NCI-H1048 (cell line): ENCODE results near the gene BACE2.
A peak's percentile ranks its signal among the peaks of the same experiment; 100 is the strongest.

ENCODE experiments used
- DNase-seq: peaks from one replicate; lab custom pipeline; 2025; lab: John Stamatoyannopoulos, UW

Gene BACE2

GRCh38 chr21:41167348-41168342 lies at the start of gene BACE2:
Gene BACE2 (plus strand): TSS chr21:41168160. CDS start chr21:41168264, 104 bp downstream.
- DNase-seq = peak; percentile 41

- DNase-seq = no peak
These were observed 48.1 kb upstream of the BACE2 start for GRCh38 chr21:41119901-41120300.

GRCh38 chr21:41120997-41121396 lies 47.0 kb upstream of the BACE2 start:
- DNase-seq = no peak

GRCh38 chr21:41121785-41122415 lies 46.1 kb upstream of the BACE2 start:
- DNase-seq = no peak

GRCh38 chr21:41124641-41125201 lies 43.2 kb upstream of the BACE2 start:
- DNase-seq = no peak

GRCh38 chr21:41128981-41129380 lies 39.0 kb upstream of the BACE2 start:
- DNase-seq = no peak

- no peak for DNase-seq
These were observed 37.1 kb upstream of the BACE2 start for GRCh38 chr21:41130883-41131282.

- DNase-seq = no peak
These were observed 34.0 kb upstream of the BACE2 start for GRCh38 chr21:41133874-41134522.

- DNase-seq = no peak
These were observed 32.2 kb upstream of the BACE2 start for GRCh38 chr21:41135746-41136145.

GRCh38 chr21:41136286-41136685 lies 31.7 kb upstream of the BACE2 start:
- DNase-seq = no peak

GRCh38 chr21:41137401-41137800 lies 30.6 kb upstream of the BACE2 start:
- no peak for DNase-seq

- DNase-seq = no peak
These were observed 30.1 kb upstream of the BACE2 start for GRCh38 chr21:41137889-41138288.

GRCh38 chr21:41138711-41139110 lies 29.2 kb upstream of the BACE2 start:
- DNase-seq = no peak

GRCh38 chr21:41139275-41139674 lies 28.7 kb upstream of the BACE2 start:
- no peak for DNase-seq

GRCh38 chr21:41139951-41140350 lies 28.0 kb upstream of the BACE2 start:
- DNase-seq = no peak

GRCh38 chr21:41141031-41141457 lies 26.9 kb upstream of the BACE2 start:
- DNase-seq = no peak

- DNase-seq = no peak
These were observed 25.7 kb upstream of the BACE2 start for GRCh38 chr21:41142051-41142795.

- no peak for DNase-seq
These were observed 24.2 kb upstream of the BACE2 start for GRCh38 chr21:41143596-41144325.

- DNase-seq = no peak
These were observed 20.6 kb upstream of the BACE2 start for GRCh38 chr21:41147096-41147978.

GRCh38 chr21:41147979-41148355 lies 20.0 kb upstream of the BACE2 start:
- DNase-seq = no peak
